ENCODE measurements around the gene LGR5. TPM values are rescaled to one million over a fixed set of nuclear protein-coding genes. Genes with fewer than 3 reads are reported as not detected.
"Not testable (repeated sequence)": the region's sequence is repeated elsewhere in the genome, so short reads cannot be mapped to it uniquely, and the experiment has no call there.

Gene LGR5
- polyA plus RNA-seq, 1 donor: 2.4 TPM

DNA sequence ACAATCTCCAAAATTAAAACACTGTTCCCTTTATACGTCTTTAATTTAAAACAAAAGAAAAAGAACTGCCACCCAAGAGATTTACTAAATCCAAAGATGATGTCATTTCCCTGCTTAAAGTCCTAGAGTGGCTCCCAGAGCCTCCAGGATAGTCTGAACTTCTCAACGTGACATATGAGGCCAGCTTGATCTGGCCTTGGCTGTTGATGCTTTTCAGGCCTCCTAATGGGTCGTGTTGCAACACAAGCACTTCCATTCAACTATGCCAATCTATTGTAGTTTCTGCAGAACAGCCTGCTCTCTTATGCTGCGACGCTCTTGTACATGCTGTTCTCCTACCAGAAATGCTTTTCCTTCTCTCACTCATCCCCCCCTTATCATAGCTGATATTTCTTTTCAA lies 35.7 kb downstream of the LGR5 start:
- peak; percentile 20 for DNase-seq

DNA sequence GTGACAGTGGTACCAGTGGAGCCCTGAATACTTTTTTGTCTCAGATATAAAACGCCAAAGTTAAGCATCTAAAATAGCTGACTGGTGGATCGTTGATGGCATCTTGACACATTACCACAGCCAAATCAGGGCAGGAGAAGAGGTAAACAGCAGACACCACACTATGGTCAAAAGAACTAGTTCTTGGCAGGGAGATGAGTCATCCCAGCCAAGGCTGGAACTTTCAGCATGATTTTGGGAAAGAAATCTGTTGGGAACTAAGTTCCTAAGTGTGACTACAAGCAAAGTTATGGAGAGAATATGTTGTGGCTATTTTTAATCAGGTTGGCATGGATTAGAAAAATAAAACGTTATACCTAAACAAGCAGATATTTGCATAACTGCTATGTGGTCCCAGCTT lies 36.9 kb downstream of the LGR5 start:
- DNase-seq: no peak

- no peak for DNase-seq
Observed at GRCh38 chr12:71477609-71478008, 38.0 kb downstream of the LGR5 start.

- DNase-seq: no peak
Observed at GRCh38 chr12:71478270-71478669, 38.7 kb downstream of the LGR5 start.

DNA sequence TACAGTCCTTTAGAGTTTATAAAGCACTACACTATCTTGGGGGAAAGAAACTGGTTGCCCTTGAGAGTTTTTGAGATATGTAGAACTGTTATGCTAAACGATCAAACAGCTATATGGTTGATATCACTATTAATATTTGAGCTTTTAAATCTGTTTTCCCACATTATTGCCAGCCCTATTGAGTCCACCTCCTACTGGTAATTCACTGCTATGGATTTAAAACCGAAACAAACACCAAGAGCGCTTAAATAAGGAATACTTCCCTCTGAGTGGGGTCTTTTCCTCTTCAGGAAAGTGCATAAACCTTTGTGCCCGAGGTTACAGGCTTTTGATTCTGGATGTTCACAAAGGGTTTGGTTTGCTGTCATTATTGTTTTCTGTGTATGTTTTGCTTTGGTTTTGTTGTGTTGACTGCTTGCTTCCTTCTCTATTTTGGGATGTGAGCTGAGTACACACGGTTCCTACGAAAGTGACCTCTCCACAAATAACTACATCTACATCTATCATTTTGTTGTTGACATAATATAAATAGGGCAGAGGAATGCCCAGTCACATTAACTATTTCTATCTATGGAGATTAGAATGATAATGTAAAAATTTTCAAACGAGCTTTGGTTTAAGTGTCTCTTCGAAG lies 44.8 kb downstream of the LGR5 start:
- DNase-seq: no peak

- not testable (repeated sequence) for DNase-seq
Observed at GRCh38 chr12:71490844-71491243, 51.2 kb downstream of the LGR5 start.

GRCh38 chr12:71492604-71493003 lies 53.0 kb downstream of the LGR5 start:
- DNase-seq: no peak

DNA sequence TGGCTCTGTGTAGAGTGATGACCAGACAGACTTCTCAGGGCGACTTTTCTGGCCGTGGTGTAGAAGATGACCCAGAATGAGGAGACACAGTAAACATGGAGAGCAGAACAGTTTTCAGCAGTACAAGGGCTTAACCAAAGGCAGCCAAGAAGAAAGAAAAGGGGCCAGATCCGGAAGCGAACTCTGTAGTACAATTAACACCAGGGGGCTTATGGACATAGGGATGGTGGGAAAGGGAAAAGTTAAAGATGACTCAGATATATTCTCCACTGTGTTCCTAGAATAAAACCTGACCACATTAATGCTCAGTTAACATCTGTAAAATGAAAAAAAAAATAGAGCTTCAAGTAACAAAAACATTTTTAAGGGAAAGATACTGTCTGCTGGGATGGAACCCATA lies 60.2 kb downstream of the LGR5 start:
- no peak for DNase-seq

DNA sequence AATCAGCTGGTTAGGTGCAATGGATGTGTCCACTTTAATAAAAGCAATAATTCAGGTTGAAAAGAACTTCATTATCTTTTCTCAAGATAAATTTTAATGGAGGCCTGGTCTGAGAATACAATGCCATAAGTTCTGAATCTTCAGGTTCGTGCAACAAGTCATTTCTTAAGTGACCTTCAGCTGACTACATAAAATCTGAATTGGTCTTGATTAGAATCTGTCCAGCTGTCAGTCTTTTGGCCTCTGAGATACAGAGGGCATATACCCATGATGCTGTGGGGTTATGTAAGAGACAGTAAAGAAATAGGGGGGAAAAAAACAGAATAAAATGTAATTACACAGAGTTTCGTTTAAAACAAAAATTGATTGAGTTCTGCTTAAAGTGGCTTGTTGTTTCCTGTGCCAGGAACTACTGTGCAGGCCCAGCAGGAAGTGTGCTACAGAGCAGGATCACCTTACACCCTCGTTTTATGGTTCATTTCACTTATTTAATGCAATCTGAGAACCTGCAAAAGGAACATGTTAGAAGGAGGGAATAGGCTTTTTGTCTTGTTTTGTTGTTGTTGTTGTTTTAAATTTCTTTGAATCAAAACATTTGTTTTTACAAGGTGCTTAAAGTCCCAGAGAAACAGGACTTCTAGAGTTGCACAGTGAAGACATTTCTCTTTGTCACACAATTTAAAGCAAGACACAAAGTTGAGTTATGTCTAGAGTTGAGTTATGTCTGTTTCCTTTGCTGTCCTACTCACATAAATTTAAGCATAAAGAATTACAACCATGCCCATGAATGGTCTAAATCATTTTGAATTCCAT lies 64.2 kb downstream of the LGR5 start:
- no peak for DNase-seq

DNA sequence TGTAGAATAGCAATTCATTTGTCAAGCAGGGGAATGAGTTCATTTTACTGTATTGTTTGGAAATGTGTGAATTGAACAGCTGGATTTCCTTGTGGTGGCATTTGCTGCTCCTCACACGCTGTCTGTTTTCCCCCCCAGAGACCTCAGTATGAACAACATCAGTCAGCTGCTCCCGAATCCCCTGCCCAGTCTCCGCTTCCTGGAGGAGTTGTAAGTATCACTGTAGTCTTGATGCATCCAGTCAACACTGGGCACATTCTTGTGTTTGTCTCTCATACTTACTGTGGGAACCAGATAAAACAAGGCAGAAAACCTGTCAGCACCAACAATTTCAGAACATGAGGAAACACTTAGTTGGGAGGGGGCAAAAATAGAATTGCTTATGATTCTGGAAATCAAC lies 64.9 kb downstream of the LGR5 start:
- DNase-seq: peak; percentile 56

GRCh38 chr12:71509705-71510104 lies 70.1 kb downstream of the LGR5 start:
- no peak for DNase-seq

GRCh38 chr12:71517145-71517846 lies 77.7 kb downstream of the LGR5 start:
- DNase-seq: no peak

DNA sequence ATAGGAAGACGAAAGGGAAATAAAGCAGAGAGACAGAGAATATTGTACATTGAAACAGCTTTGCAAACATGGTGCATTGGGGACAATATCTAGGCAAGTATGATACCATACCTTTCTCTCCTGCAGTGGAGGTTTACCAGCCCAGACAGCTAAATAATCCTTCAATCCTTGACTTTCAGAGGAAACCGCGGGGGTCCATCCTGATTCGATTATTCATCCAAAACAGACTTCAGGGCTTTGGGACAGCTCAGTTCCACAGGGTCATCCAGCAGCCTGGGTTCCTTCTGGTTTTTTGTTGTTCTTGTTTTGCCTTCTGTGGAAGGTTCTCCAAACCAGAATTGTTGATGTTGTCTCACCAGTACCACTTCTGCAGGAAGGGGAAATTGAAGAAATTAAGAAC lies 81.5 kb downstream of the LGR5 start:
- no peak for DNase-seq

GRCh38 chr12:71524626-71525025 lies 85.0 kb downstream of the LGR5 start:
- no peak for DNase-seq

DNA sequence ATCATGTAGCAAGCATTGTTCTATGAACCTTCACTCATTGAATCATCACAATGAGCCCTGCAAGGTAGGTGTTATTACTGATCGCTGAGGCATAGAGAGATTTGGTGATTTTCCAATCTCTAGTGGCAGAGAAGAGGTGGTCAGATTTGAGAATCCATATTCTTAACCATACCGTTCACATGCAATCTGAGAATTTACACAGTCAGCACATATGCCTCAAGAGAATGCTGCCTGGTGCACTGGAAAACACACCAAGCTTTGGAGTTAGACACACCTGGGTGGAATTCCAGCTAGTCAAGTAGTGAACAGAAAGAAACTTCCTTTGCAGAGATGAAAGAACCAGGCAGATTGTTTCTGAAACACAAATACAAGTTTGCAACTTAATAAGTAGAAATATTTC lies 94.1 kb downstream of the LGR5 start:
- no peak for DNase-seq

DNA sequence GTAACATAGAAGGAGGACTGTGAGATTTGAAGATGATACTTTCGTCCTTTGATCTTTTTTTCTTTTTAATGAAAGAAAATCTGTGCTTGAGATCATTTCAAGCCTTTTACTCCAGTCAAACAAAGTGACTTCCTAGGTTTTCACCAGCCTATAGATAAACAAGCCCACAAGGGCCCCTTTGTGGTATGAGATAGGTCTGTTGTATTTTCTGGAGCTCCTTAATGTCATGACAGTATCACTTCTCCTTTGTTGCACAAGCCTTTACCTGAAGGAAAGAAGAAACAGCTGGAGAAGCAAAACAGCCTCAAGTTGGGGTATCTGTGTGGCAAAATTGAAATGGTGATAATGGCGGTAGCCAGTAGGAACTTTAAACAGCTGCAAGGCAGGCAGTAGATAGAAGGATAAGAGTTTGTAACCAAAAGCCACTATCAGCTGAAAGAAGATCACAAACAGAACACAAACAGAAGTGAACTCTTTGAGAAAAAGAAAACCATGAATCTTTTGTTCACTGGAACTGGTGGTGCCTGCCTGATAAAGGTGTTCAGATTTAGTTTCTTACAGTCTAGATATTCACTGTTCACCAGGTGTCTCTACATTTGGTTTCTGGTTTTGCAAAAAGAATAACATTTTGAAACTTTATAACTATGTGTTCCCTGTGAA lies 96.8 kb downstream of the LGR5 start:
- no peak for DNase-seq

DNA sequence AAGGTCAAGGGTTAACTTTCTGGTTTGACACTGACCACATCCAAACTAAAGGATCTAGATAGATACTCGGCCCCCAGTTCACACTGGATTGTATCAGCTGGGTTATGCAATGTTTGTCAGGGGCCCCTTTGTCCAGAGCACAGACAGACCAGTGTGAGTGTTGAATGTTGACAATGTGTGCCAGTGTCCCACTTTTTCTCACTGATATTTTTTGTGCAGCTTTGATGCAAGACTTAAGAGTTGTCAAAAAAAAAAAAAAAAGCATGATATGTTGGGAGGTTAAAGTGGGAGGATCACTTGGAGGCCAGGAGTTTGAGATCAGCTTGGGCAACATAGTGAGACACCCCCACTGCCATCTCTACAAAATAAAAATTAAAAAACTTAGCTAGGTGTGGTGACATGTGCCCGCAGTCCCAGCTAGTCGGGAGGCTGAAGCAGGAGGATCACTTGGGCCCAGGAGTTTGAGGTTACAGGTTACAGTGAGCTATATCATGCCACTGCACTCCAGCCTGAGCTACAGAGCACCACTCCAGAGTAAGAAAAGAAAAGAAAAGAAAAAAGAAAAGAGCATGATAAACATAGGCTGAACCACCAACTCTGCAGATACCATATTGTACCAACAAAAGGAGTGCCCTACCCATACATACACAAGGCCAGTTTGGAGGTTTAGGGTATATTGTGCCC lies 97.5 kb downstream of the LGR5 start:
- DNase-seq: no peak

DNA sequence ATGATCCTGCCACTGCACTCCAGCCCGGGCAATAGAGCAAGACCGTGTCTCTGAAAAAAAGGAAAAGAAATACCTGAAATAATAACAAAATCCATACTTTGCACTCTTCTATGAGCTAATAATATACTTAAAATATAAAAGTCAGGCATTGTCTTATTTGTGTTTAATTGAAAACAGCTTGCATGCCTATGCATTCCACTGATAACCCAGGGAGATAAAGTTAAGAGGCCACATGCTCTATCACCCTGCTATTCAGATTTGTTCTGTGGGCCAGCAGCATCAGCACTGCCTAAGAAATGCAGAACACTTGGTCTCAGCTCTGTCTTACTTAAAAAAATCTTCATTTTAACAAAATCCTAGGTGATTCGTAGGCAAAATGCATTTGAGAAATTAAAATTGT lies 99.2 kb downstream of the LGR5 start:
- no peak for DNase-seq

DNA sequence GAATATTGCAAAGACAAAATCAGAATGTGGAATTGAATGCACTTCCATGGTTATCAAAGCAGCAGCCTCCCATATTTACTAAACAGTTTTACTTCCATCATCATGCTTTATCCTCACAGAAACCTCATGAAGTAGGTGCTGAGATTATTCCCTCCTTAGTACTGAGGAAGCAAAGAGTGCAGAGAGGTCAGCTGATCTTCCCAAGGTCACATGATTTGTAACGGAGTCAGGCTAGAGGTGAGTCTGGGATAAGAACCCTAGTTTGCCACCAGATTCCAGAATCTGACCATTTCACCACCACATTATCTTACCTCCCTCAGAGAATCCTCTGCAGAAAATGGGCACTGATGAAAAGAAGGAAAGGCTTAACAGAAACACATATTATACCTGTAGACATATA lies 102.0 kb downstream of the LGR5 start:
- DNase-seq: no peak

DNA sequence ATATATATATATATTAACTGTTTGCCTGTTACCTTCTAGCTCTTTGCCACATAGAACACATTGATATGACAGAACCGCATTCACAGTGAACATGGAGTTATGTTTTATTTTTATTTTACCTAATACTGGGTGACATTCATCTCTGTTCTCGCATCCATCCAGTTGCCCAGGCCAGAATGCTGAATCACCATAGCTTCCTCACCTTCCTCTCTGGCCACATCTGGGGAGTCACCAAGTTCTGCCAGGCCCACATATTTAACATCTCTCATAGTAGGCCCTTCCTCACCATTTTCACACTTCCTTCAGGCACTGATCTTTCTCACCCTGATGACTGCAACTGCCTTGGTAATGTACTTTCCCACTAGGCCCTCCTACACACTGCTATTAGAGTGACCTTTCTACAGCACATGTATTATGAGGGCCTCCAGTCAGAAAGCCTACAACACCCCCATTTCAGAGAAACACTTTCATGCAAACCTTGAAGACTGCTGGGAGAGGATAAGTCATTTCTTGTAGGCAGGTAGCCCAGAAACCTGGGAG lies 106.8 kb downstream of the LGR5 start:
- no peak for DNase-seq

DNA sequence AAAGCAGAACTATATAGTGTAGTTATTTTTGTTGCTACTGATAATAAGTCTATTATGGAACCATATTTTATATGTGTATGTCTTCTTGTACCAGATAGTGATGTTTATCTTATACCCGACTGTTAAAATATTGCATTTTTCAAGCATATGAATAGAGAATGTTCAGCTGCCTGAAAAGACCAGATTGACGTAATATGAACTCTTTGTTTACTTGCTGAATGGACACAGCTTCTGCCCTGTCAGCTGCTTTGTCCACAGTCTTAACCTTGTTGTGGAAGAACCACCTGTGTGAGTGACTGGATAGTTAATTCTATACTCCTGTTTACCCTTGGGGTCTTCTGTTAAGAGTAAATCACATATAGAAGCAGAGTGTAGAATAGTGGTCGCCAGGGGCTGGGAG lies 109.3 kb downstream of the LGR5 start:
- no peak for DNase-seq

GRCh38 chr12:71551529-71551928 lies 111.9 kb downstream of the LGR5 start:
- DNase-seq: peak; percentile 11

Measured in hindlimb muscle (tissue), 1 donor.